Measurements from ENCODE around the gene HIVEP1. TPM values are rescaled to one million over a fixed set of nuclear protein-coding genes. Genes with fewer than 3 reads are reported as not detected.

HIVEP1 gene
- total RNA-seq, 1 experiment from 2014 or later: 6.6 TPM

DNA sequence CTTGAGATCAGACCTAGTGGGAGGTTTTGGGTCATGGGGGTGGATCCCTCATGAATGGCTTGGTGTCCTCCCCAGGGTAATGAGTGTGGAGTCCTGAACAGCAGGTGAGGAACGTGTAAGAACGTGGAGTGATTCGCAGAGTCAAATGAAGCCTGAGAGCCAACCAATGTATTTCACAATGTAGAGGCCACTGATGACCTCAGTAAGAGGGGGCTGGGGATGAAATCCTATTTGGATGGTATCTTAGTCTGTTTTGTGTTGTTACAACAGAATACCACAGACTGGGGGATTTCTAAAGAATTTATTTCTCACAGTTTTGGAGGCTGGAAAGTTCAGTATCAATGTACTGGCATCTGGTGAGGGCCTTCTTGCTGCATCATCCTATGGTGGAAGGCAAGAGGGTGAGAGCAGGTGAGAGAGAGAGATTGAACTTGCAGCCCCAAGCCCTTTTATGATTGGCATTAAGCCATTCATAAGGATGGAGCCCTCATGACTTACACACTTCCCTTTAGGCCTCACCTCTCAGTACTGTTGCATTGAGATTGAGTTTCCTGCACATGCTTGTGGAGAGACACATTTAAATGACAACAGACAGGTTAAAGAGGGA is 47.3 kb upstream of the HIVEP1 start:
- H3K27me3 ChIP-seq (ENCODE audit: low read length): no peaks in the 10 kb centered on the region
- CTCF ChIA-PET: no interaction called here
- no TSS peak for BruUV-seq (replicated peaks)
- no peaks in the 10 kb centered on the region for H3K79me2 ChIP-seq (ENCODE audit: low read length)
- H3K9me2 ChIP-seq (replicated peaks; ENCODE audit: low read length): no peaks in the 10 kb centered on the region
- intact Hi-C loops (cut with micrococcal nuclease): no loop called here
- H3K9ac ChIP-seq (ENCODE audit: low read length): no peak overlapping the region
- ATAC-seq: no peak
- H4K20me1 ChIP-seq (ENCODE audit: low read length): no peaks in the 10 kb centered on the region
- H2AFZ ChIP-seq (ENCODE audit: low read length): no peak overlapping the region
- no peak overlapping the region for H3K4me2 ChIP-seq (ENCODE audit: low read length)
- no peak for TF ChIP-seq EZH2 (IDR thresholded peaks at IDR 0.05; ENCODE audit: low read length, unreplicated experiment)
- no peak for TF ChIP-seq EZH2phosphoT487 (IDR thresholded peaks at IDR 0.05; ENCODE audit: borderline replicate concordance, low read length)
- no peak for TF ChIP-seq CTCF (conservative IDR thresholded peaks at IDR 0.05; ENCODE audit: low read depth, low read length)
- H3F3A ChIP-seq (ENCODE audit: low read length, unreplicated experiment): no peaks in the 10 kb centered on the region
- no peaks in the 10 kb centered on the region for H3K9me3 ChIP-seq (ENCODE audit: low read length)
- no peaks in the 10 kb centered on the region for H3K4me1 ChIP-seq (ENCODE audit: insufficient read depth, low read length)
- no peak for DNase-seq
- POLR2A ChIA-PET (ENCODE audit: unreplicated experiment): no interaction called here
- no peak overlapping the region for H3K27ac ChIP-seq (ENCODE audit: low read length)
- H3K36me3 ChIP-seq (ENCODE audit: low read depth, low read length): no peaks in the 10 kb centered on the region
- H3K4me3 ChIP-seq (ENCODE audit: low read length): no peak overlapping the region

DNA sequence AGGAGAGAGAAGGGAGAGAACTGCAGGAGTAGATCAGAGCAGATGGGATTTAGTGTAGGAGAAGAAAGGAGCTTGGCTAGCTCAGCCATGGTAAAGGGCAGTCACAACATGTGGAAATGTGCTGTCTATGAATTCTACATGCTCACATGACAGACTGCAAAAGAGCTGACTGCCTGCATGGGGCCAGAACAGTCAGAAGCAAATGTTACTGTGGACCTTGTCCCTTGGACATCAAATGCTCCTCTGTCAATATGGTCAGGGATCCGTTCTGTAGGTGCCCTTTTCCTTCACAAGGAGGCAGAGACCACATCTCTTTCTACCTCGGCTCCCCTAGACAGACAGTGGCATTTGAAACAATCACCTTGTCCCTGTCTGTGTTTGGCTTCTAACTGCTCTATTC is 46.6 kb upstream of the HIVEP1 start:
- Histone ChIP-seq H3K79me2 (ENCODE audit: low read length) (no peaks in the 10 kb centered on the region), H3K4me3 (ENCODE audit: low read length) (no peak overlapping the region), H3K27ac (ENCODE audit: low read length) (no peak overlapping the region), H4K20me1 (ENCODE audit: low read length) (no peaks in the 10 kb centered on the region), H2AFZ (ENCODE audit: low read length) (no peak overlapping the region), H3K9ac (ENCODE audit: low read length) (no peak overlapping the region), H3K4me1 (ENCODE audit: insufficient read depth, low read length) (no peaks in the 10 kb centered on the region), H3K9me2 (replicated peaks; ENCODE audit: low read length) (no peaks in the 10 kb centered on the region), H3K36me3 (ENCODE audit: low read depth, low read length) (no peaks in the 10 kb centered on the region), H3K4me2 (ENCODE audit: low read length) (no peak overlapping the region), H3K27me3 (ENCODE audit: low read length) (no peaks in the 10 kb centered on the region), H3F3A (ENCODE audit: low read length, unreplicated experiment) (no peaks in the 10 kb centered on the region), H3K9me3 (ENCODE audit: low read length) (no peaks in the 10 kb centered on the region)
- ChIA-PET POLR2A (ENCODE audit: unreplicated experiment) (no interaction called here), CTCF (no interaction called here)
- intact Hi-C loops (cut with micrococcal nuclease): no loop called here
- ATAC-seq (no peak), DNase-seq (no peak)
- BruUV-seq (replicated peaks): no TSS peak
- TF ChIP-seq EZH2phosphoT487 (IDR thresholded peaks at IDR 0.05; ENCODE audit: borderline replicate concordance, low read length) (no peak), EZH2 (IDR thresholded peaks at IDR 0.05; ENCODE audit: low read length, unreplicated experiment) (no peak), CTCF (conservative IDR thresholded peaks at IDR 0.05; ENCODE audit: low read depth, low read length) (no peak)

- H3K4me2 ChIP-seq (ENCODE audit: low read length): no peak overlapping the region
- no peaks in the 10 kb centered on the region for H3F3A ChIP-seq (ENCODE audit: low read length, unreplicated experiment)
- H3K27me3 ChIP-seq (ENCODE audit: low read length): no peaks in the 10 kb centered on the region
- peak overlapping the region; percentile 41; the same call in 1 of the 2 replicates for H2AFZ ChIP-seq (ENCODE audit: low read length)
- no peak overlapping the region for H3K9ac ChIP-seq (ENCODE audit: low read length)
- ChIA-PET CTCF (no interaction called here), POLR2A (ENCODE audit: unreplicated experiment) (no interaction called here)
- ATAC-seq: no peak
- DNase-seq: no peak
- no peak overlapping the region for H3K27ac ChIP-seq (ENCODE audit: low read length)
- H3K9me3 ChIP-seq (ENCODE audit: low read length): no peaks in the 10 kb centered on the region
- TF ChIP-seq EZH2phosphoT487 (IDR thresholded peaks at IDR 0.05; ENCODE audit: borderline replicate concordance, low read length) (no peak), CTCF (conservative IDR thresholded peaks at IDR 0.05; ENCODE audit: low read depth, low read length) (no peak), EZH2 (IDR thresholded peaks at IDR 0.05; ENCODE audit: low read length, unreplicated experiment) (no peak)
- no peaks in the 10 kb centered on the region for H3K9me2 ChIP-seq (replicated peaks; ENCODE audit: low read length)
- H3K79me2 ChIP-seq (ENCODE audit: low read length): no peaks in the 10 kb centered on the region
- no TSS peak for BruUV-seq (replicated peaks)
- no peak overlapping the region for H3K4me3 ChIP-seq (ENCODE audit: low read length)
- H3K4me1 ChIP-seq (ENCODE audit: insufficient read depth, low read length): peaks cover 5% of the 10 kb centered on the region; the same call in 1 of the 2 replicates
- H4K20me1 ChIP-seq (ENCODE audit: low read length): no peaks in the 10 kb centered on the region
- intact Hi-C loops (cut with micrococcal nuclease): no loop called here
- no peaks in the 10 kb centered on the region for H3K36me3 ChIP-seq (ENCODE audit: low read depth, low read length)
These were observed 43.8 kb upstream of the HIVEP1 start for GRCh38 chr6:11968241-11968806.
